Stimulated activated CD4-positive, alpha-beta T cell treated with anti-CD3 and anti-CD28 coated beads, TNF-alpha, amount 100 ng/mL, for 4 hours (primary cell): ENCODE measurements around the gene NHSL2.

Experiments used
- DNase-seq, 3 experiments: peaks; one replicate each; pipeline ENCODE4 v3.0.0-alpha.2; 2020; ENCODE audit warnings: low read depth in 3 of 3

Gene NHSL2

DNA sequence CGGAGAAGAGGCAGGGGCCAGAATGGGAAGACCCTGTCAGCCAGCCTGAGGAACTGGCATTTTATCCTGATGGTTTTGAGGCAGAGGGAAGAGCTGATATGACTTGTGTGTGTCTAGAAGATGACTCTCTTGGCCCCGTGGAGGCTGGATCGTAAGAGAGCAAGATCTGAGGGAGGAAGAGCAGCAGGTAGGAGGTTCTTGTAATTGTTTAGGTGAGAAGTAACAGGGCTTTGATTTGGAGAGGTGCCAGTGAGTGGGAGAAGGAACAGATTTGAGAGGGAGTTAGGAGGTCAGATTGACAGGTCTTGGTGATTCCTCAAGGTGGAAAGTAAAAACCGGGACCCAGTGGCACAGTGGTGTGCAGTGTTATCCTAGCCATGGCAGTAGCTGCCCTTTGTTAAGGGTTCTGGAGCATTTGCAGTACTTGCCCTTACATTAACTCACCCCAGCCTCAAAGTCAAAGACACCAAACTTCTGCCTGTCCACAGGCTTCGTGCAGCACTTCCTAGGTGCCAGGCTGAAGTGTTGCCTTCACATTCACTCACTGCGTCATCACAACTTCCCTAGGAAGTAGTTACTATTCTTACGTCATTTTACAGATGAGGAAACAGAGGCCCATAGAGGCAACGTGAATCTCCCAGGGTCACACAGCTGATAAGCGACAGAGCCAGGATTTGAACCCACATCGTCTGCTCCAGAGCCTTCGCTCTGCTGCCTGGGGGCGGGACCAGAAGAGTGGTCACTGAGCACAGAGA, 197.4 kb downstream of the NHSL2 start:
- no peak for DNase-seq

DNA sequence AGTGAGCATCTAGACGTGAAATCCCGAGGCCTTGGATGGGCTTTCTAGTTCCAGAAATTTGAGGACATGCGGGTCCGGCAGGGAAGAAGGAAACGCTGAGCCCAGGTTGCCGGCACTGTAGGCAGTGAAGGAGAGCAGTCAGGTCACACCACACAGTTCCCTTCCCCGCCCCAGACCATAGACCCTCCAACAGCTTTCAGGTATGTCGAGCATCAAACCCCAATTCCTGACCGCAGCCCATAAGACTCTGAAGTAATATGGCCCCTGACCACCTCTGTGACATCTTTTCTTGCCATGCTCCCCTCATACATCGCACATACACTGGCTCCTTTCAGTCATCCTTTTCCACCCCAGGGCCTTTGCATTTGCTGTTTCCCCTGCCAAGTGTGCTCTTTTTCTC, 198.0 kb downstream of the NHSL2 start:
- DNase-seq = no peak

DNA sequence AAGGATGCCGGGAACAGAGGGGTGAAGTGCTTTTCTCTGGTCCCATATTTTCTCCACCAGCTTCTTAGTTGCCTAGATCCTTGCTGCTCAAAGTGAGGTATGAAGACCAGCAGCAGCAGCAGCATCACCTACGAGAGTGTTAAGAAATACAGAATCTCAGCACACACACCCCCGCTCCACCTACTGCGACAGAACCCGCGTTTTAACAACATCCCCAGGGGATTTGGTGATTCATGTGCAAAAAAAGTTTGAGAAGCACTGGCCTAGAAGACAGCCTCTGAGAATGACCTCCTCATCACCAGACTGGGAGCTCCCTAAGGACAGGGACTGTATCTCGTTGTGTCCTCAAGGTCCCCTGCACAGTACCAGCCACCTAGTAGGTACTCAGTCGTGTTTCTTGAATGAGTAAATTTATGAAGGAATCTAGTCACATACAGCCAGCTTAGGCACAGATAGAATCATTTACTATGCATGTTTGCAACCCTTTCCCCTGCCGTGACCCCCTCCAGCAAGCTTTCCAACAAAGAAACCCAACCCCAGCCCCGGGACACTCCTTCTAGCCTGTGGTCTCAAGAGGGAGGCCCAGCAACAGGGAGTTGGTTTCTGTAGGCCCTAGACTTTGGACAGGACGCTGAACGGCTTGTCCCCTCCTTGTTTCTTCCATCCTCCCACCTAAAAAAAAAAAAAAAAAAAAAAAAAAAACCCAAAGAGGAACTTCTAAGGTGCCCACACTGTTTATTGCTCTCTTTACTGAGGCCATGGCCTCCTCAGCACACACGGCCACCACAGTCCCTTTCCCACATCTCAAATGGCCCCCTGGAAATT, 199.6 kb downstream of the NHSL2 start:
- no peak for DNase-seq

DNA sequence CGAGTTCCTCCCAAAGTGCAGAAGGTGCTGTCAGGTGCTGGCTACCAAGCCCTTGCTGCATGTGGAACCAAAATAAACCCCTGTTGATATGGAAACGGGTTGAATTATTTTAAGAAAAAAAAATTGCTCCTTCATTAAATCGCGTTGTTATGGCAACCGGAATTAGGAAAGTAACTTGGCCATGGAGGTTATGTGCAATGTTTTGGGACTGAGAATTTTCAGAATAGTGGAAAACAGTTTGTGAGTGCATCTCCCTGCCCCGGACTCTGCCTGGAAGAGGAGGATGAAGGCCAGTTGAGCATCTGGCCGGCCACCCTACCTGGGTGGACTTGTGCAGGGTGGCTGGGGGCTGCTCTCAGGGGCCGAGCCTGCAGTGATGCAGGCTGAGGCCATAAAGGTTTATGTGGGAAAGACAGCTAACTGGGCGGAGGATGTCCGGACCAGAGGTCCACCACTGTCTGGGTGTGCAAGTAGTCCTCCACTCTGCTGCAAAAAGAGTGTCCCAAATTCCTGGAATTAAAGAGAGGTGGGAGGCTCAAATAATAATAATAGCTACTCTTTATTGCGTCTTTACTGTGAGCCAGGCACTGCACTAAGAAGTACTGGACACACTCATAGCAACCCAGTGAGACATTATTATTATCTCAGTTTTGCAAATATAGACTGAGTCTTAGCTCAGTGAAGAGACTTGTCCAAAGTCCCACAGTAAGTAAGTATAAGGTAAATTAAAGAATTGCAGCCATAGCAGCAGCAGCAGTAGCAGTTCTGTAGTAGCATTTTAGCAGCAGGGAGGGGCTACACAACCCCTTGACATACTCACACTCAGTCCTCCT, 200.4 kb downstream of the NHSL2 start:
- DNase-seq = no peak

DNA sequence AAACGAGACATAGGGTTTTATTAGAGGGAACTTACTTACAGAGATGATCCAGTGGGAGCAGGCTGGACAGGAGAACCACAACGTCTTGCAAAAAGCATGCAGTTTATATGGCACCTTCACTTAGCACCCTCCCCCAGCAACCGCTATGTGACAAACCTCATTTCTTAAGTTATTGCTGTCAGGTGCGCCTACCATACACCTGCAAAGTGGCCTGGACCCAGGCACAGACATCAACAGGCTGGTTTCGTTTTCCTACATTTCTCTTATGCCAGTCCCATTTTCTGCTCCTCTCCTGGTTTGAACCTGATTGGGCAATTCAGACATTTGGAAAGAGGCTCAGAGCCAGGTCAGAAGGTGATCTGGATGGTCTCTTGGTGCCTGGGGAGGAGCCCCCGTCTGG, 202.8 kb downstream of the NHSL2 start:
- no peak for DNase-seq

DNA sequence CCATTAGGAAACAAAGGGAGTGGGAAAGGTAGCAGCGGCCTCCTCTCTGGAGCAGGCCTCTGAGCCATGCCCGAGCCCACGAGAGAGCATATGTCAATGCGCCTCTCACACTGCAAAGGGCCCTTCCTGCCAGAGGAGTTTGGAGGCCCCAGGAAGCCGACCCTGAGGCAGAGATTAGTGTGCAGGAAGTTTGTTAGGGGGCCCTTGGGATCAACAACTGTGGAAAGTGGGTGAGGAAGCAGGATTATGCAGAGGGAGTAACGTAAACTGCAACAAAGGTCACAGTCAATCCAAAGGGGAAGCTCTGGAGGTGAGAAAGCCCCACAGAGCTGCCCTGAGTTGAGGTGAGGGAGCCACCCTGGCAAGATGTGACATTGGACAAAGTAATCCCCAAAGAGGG, 203.7 kb downstream of the NHSL2 start:
- no peak for DNase-seq

DNA sequence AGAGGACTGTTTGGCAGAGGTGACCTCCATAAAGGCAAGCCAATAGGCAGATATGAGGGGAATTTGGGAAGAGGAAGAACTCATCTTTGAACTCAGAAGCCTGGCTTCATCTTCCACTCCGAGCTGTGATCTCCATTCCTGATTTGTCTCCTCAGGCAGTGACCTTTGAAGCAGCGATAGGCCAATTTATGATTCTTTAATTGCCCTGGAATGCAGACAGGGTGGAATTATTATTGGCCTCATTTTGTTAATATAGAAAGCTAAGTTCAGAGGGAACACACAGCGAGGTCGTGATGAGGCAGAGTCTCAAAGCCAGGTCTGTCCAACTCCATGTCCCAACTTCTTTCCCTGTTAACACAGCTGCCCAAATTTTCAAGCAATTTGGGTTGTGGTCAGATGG, 204.2 kb downstream of the NHSL2 start:
- no peak for DNase-seq

DNA sequence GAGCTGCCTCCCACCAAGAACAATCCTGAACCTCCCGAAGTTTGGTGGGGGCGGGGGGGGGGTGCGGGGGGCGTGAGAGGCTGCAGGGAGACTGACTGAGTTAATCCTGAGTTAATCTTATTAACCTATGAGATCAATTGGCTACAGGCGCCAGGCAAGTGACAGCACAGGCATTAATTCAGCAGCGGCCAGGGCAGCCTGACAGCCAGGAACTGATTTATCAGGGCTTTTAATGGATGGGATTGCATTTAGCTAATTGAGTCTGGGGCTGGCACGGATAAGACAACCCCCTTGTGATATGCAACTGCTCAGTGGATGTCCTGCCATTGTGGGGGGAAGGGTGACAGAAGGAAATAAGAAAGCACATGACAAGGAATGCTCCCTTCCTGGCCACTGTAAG, 204.7 kb downstream of the NHSL2 start:
- DNase-seq = no peak

DNA sequence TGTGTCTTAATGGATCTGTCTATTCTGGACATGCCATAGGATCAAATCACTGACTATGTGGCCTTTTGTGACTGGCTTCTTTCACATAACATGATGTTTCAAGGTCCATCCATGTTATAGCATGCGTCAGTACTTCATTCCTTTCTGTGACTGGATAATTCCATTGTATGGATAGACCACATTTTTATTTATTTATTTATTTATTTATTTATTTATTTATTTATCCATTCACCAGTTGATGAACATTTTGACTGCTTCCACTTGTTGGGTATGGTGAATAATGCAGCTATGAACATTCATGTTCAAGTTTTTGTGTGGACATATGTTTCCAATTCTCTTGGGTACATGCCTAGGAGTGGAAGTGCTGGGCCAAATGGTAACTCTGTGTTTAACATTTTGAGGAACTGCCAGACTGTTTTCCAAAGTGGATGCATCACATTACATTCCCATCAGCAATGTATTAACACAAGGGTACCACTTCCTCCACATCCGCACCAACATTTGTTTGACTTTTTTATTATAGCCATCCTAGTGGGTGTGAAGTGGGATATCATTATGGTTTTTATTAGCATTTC, 207.1 kb downstream of the NHSL2 start:
- no peak for DNase-seq

DNA sequence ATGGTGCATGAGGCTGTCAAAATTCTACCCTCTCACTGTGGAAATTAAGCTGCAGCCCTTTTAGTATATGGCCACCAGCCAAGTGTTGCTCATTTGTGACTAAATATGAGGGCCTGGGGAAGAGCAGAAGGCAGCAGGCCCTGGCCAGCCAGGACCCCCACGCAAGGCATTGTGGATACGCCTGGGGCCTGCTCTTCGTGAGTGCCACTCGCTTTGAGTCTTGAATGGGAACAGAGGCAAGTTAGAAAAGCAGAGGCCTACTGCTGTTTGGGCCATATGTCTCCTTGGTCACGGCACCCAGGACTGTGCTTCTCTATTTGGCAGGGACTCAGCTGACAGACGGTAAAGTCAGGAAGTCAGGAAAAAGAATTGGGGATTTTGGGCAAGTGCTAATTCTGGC, 210.2 kb downstream of the NHSL2 start:
- no peak for DNase-seq

DNA sequence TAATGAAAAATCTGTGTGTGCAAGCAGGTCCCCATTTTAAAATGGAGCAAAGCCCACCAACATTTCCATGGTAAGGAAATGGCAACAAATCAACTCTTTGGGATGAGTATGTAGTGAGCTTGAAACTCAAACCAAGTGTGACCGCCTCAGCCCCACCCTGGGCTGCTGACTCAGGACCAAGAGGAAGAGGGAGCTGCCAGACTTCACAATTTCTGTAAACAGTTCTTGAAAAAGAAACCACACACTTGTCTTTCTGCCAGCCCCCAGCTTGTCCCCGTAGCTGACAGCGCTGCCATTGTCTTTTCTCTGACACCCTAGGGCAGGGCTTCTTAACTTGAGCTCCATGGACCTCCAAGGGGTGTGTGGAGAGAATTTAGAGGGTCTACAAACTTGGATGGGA, 210.7 kb downstream of the NHSL2 start:
- DNase-seq = no peak

DNA sequence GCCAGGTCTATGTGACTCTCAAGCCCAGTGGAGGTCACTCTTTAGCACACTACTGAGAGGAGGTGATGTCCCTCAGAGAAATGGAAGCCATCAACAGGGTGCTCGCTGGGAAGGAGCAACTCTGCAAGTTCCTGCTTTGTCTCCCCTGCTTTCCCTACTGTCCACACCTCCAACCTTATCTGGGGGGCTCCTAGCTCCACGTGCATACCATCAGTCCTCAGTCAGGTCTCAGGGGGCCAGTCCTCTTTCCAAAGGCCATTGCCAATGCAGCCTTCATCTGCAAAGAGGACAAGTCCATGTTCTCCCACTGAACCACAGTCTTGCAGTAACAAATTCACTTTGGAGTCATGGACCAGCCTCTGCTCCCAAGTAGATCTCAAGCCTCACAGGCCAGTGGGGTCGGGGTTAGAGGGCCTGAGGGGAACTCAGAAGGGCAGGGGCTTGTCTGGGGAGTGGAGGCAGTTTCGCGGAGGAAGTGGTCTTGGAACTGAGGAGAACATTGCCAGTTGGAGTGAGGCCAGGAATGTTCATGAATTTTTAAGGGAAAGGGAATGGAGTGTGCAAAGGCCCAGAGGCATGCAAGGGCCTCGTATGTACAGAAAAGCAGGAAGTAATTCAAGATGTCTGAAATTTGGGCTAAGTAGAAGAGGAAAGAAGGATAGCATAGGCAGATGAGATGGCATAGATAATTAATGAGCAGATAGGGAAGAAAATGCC, 212.1 kb downstream of the NHSL2 start:
- DNase-seq = no peak

DNA sequence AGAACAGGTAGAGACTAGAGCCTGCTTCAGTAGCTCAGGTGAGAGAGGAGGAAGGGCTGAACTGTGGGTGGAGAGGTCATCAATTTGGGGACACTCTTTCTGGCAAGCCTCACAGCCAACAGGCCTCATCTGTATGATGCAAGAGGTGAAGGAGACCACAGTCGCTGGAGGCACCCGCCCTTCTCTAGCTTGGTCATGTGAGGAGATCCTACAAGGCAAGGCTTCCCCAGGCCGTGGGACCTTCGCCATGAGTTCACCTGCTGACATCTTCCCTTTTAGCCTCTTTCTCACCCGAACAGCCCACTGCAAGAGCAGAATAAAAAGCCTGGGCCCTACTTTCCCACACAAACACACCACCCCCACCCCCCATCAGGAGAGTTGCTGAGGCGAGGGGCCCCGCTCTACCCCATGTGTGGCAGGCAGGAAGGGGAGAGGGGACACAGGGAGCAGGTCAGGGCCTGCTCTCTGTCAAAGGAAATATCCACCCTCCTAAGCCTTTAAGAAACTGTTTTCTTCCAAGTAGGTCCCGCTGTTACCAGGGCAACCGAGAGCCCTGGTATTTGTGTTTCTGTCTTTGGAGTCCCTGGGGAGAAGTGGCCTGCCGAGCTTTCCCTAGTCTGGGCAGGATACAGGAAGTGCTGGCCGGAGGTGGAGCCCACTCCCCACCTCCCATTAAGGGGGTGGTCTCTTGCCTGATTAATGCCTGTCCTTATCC, 213.0 kb downstream of the NHSL2 start:
- no peak for DNase-seq

DNA sequence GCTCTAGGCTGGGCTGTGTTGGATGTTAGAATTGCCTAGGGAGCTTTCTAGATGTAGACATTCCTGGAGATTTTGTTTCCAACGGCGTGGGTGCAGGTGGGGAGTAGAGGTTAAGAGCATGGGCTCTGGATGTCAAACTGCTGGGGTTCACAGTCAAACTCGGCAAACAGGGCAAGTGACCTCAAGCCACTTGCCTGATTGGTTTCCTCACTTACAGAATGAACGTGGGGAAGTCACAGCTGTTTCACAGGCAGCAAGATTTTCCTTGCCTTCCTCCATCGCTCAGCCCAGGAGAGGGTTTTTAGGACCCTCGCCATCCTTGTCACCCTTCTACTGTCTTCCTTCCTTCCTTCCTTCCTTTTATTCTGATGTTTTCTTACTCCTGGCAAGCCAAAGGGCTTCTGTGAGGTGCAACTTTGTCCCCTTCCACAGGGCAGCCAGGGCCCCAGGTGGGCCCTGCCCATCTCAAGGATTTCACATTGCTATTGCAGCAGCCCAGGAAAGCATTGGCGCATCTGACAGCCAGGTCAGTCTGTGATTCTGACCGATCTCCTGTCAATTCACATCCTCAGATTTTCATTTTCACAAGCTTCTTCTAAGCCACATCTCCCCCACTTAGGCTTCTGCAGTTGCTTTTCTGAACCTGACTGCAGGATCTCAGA, 214.0 kb downstream of the NHSL2 start:
- no peak for DNase-seq

DNA sequence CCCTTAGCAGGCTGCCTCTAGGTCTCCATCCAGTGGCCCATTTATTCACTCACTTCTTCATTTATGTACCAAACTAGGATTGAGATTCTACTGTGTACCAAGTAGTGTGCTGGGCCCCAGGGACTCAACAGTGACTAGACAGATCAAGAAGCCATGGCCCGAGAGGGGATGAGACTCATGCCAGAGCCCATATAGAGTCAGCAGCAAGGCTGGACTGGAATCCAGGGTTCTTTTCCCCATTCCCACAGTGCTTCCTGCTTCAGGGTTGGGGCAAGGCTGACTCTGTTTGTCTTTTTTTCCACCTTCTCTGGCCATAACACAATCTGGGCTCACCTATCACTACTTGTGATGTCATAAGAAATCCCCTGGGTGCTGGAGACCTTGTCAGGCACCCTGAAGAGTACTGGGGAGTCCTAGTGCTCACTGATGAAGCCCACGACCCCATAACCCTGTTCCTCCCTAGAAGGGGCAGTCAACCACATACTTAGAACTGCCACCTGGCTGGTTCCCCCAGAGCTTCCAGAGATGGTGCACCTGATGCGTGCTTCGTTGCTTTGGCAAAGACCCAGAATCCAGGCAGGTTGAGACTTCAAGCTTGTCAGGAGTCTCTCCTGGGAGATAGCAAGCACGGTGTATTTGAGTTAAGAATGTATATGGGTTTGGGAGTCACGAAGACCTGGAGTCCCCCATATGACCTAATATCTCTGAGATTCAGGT, 214.8 kb downstream of the NHSL2 start:
- DNase-seq = no peak

DNA sequence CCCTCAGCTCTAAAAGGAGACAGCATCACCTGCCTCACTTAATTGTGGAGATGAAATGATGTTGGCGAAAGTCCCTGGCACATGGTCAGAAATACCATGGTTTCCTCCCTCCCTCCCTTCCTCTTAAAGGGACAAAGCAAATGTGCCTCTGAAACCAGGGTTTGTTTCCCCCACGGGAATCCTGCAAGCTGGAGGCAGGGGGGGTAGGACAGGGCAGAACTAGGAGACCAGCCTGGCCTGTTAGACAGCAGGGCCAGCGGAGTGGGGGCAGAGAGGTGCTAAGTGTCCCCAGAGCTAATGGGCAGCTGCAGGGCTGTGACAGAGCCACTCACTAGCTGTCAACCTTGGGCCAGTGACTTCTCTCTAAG, 215.4 kb downstream of the NHSL2 start:
- no peak for DNase-seq

DNA sequence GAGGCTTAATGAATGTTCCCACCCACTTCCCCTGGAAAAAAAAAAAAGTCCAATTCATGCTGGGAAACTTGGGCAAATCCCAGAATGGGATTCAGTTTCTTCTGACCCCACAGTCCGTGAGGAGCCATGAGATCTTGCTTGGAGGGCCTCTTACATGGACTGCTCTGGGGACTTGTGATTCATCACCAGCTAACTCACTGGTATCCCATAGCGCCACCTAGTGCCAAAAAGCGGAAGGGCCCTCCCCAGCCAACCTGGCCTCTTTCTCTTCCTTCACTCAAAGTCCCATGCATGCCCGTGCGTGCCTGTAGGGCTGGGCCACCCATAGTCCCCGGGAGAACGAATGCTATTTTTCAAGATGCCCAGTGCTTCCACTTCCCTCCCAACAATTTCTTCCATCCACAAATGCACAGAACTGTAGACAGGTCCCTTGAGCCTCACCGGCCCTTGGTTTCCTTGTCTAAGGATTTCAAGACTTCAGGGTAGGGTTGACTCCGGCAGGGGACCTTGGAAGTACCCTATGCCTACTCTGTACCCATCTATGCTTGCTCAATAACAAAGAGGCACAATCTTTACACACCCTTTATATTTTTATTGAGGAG, 216.0 kb downstream of the NHSL2 start:
- peak; percentile 62 to 70 (median 68) for DNase-seq

DNA sequence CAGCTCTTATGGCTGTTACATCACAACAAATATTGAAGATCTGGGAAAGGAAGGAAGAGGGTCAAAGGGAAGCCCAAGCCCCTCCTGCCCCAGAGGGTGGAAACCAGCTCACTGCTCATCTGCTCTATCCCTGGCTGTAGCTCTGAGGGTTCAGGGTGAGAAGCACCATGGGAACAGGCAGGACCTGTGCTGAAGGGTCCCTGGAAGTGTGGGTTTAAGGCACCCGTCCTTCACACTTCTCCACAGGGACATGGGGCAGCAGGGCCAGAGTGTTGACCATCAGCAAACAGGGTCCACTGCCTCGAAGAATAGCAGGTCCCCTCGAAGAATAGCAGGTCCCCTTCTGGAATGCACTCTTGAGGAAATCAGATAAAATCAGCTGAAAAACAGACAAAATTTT, 216.7 kb downstream of the NHSL2 start:
- DNase-seq = no peak

DNA sequence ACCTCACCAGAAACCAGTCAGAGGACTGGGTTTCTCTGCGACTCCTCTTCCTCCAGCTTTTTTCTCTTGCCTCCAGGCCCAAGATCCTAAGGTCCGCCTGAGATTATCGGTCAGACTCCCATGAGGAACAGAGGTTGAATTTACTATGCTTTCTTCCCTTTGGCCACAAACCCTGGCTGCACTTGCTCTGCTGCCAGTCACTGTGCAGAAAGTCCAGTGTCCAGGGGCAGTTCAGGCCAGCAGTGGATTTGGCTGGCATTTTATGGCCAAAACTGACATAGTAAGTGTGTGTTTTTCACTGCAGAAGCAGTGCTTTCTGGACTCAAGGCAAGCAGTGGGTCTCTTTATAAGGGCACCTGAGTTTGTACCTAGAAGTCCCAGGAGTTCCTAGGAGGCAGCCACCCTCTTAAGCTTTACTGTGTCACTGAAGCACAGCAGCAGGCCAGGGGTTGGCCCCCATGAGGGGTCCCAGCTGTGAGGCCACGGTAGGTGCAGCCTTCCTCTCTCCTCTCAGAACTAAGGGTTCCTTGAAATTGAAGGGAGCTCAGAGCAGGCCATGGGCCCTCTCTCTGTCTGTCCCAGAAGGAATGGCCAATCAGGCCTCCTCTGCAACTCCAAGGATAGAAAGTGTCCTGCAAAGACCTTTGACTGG, 217.7 kb downstream of the NHSL2 start:
- no peak for DNase-seq
